Stimulated activated CD8-positive, alpha-beta memory T cell treated with anti-CD3 and anti-CD28 coated beads, Interleukin-12 subunit alpha, Interleukin-12 subunit beta, amount 100 ng/mL, for 1 hour (primary cell): ENCODE data around the gene CSF1.

Experiments used
- DNase-seq: peaks from one replicate; pipeline ENCODE4 v3.0.0-alpha.2; 2020; ENCODE audit warnings: low read depth

CSF1 gene

DNA sequence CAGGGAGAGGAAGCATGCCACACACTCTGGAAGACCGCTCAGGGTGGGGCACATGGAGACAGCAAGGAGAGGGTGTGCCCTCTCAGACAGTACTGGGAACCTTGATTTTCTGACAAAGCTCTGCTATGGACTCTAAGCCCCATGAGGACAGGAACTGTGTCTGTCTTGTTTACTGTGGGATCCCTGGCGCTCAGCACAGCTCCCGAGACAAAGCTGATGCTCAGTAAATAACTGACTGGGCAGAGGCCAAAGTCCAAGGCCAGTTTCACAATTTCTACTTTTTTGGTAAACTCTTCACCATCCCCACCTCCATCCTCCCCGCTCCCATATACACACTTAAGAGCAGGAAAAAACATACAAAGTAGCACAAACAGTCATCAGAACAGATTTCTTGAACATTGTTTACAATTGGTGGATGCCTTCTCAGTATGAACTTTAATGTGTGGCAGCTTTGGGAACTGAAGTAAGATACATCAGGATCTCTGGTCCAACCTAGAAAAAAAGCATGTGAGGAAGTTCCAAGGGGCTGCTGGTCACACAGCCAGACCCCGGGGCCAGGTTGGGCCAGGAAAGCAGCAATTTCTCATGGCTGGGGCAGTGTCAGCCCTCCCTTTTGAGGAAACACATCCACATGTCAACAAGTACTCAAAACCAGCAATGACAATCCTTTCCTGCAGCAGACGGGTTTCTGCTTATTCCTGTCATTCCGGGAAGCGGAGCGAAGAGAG is 68.3 kb downstream of the CSF1 start:
- DNase-seq: no peak

DNA sequence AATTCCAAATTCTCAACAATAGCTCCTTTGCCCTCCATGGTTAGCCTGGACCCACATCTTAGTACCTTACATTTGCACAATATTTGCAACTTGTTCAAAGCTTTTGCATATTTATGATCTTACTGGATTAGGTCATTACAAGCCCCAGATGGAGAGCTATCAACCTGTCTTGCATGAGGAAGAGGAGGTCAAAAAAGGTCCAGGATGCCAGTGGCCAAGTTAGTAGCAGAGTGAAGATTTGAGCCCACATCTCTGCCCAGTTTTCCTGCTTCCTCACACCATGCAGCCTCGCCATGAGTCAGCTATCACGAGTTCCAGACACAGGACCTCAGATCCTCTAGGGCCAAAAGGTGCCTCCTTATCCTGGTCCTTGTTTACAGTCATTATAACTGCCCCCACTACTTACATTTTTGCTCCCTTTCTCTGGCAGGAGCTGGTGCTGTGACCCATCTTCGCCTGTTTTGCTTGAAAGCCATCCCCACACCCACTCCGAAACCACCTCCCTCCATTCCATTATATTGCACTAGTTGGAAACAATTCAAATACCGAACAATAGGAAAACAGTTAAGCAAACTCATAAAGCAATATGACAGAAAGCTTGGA is 68.9 kb downstream of the CSF1 start:
- no peak for DNase-seq
